Ishikawa (cell line): Measurements from ENCODE around the gene RSF1.

Experiments used
- CEBPB ChIP-seq: IDR thresholded peaks from 2 replicates; pipeline ENCODE4 v1.6.1; 2012
- CREB1 ChIP-seq: IDR thresholded peaks from 2 replicates; pipeline ENCODE4 v1.6.1; 2012; ENCODE audit warnings: low read depth
- EGR1 ChIP-seq: IDR thresholded peaks from 2 replicates; pipeline ENCODE4 v1.6.1; 2012
- EP300 ChIP-seq: IDR thresholded peaks from 2 replicates; pipeline ENCODE4 v1.6.1; 2012; ENCODE audit warnings: borderline replicate concordance
- FOXM1 ChIP-seq: IDR thresholded peaks from 2 replicates; pipeline ENCODE4 v1.6.1; 2012; ENCODE audit warnings: low read depth, borderline replicate concordance
- MAX ChIP-seq: IDR thresholded peaks from 2 replicates; pipeline ENCODE4 v1.6.1; 2012
- NFIC ChIP-seq: IDR thresholded peaks from 2 replicates; pipeline ENCODE4 v1.6.1; 2012
- RAD21 ChIP-seq: IDR thresholded peaks from 2 replicates; pipeline ENCODE4 v1.6.1; 2012; ENCODE audit warnings: low read depth
- TAF1 ChIP-seq: IDR thresholded peaks from 2 replicates; pipeline ENCODE4 v1.6.1; 2012; ENCODE audit warnings: low read depth, mild to moderate bottlenecking
- TCF12 ChIP-seq: IDR thresholded peaks from 2 replicates; pipeline ENCODE4 v1.6.1; 2012; ENCODE audit warnings: low read depth
- TEAD4 ChIP-seq: IDR thresholded peaks from 2 replicates; pipeline ENCODE4 v1.6.1; 2012
- YY1 ChIP-seq: IDR thresholded peaks from 2 replicates; pipeline ENCODE4 v1.6.1; 2012; ENCODE audit warnings: low read depth
- ZBTB7A ChIP-seq: IDR thresholded peaks from 2 replicates; pipeline ENCODE4 v1.6.1; 2012; ENCODE audit warnings: low read depth
- TF ChIP-seq, protein P1 (sequence below): IDR thresholded peaks from 2 replicates; pipeline ENCODE4 v1.6.1; 2012; ENCODE audit warnings: low read depth, mild to moderate bottlenecking
- TF ChIP-seq, protein P2 (sequence below): IDR thresholded peaks from 2 replicates; pipeline ENCODE4 v1.6.1; 2012

The RSF1 gene

GRCh38 chr11:77725433-77725832, 95.1 kb downstream of the RSF1 start:
- TF ChIP-seq CREB1 (no peak), RAD21 (no peak), TAF1 (no peak), FOXM1 (no peak), ZBTB7A (no peak), YY1 (no peak), CEBPB (no peak)
- TF ChIP-seq, protein P1, sequence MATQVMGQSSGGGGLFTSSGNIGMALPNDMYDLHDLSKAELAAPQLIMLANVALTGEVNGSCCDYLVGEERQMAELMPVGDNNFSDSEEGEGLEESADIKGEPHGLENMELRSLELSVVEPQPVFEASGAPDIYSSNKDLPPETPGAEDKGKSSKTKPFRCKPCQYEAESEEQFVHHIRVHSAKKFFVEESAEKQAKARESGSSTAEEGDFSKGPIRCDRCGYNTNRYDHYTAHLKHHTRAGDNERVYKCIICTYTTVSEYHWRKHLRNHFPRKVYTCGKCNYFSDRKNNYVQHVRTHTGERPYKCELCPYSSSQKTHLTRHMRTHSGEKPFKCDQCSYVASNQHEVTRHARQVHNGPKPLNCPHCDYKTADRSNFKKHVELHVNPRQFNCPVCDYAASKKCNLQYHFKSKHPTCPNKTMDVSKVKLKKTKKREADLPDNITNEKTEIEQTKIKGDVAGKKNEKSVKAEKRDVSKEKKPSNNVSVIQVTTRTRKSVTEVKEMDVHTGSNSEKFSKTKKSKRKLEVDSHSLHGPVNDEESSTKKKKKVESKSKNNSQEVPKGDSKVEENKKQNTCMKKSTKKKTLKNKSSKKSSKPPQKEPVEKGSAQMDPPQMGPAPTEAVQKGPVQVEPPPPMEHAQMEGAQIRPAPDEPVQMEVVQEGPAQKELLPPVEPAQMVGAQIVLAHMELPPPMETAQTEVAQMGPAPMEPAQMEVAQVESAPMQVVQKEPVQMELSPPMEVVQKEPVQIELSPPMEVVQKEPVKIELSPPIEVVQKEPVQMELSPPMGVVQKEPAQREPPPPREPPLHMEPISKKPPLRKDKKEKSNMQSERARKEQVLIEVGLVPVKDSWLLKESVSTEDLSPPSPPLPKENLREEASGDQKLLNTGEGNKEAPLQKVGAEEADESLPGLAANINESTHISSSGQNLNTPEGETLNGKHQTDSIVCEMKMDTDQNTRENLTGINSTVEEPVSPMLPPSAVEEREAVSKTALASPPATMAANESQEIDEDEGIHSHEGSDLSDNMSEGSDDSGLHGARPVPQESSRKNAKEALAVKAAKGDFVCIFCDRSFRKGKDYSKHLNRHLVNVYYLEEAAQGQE: no peak

- TF ChIP-seq, protein P2, sequence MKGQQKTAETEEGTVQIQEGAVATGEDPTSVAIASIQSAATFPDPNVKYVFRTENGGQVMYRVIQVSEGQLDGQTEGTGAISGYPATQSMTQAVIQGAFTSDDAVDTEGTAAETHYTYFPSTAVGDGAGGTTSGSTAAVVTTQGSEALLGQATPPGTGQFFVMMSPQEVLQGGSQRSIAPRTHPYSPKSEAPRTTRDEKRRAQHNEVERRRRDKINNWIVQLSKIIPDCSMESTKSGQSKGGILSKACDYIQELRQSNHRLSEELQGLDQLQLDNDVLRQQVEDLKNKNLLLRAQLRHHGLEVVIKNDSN: no peak
- no peak for TF ChIP-seq TCF12
- no peak for TF ChIP-seq TEAD4
- TF ChIP-seq RAD21: no peak
- TF ChIP-seq NFIC: no peak
- no peak for TF ChIP-seq EP300
- TF ChIP-seq YY1: no peak
- no peak for TF ChIP-seq TAF1
- no peak for TF ChIP-seq ZBTB7A
- TF ChIP-seq MAX: no peak
- no peak for TF ChIP-seq EGR1
- no peak for TF ChIP-seq FOXM1
- no peak for TF ChIP-seq CREB1
- TF ChIP-seq CEBPB: no peak
- TF ChIP-seq, protein P1: no peak
These were observed 95.9 kb downstream of the RSF1 start for GRCh38 chr11:77724636-77725035.

- TF ChIP-seq TAF1 (no peak), RAD21 (no peak), CEBPB (no peak), ZBTB7A (no peak), TEAD4 (no peak), FOXM1 (no peak), YY1 (no peak), CREB1 (no peak), MAX (no peak), NFIC (no peak), EGR1 (no peak), TCF12 (no peak), EP300 (no peak)
- TF ChIP-seq, protein P1: no peak
- TF ChIP-seq, protein P2: no peak
These were observed 97.5 kb downstream of the RSF1 start for GRCh38 chr11:77723024-77723423.

- TF ChIP-seq EGR1 (no peak), TCF12 (no peak), CREB1 (no peak), MAX (no peak), YY1 (no peak), ZBTB7A (no peak)
These were observed 110.2 kb downstream of the RSF1 start for GRCh38 chr11:77710358-77710757.
